Measurements from ENCODE around the gene GUCD1. TPM values are rescaled to one million over a fixed set of nuclear protein-coding genes. Genes with fewer than 3 reads are reported as not detected.

The GUCD1 gene
- total and polyA plus RNA-seq, 2 of the 13 experiments (the other 11 are each of a cell fraction or from before 2014, with no cell fraction given), result 128 to 245 TPM

DNA sequence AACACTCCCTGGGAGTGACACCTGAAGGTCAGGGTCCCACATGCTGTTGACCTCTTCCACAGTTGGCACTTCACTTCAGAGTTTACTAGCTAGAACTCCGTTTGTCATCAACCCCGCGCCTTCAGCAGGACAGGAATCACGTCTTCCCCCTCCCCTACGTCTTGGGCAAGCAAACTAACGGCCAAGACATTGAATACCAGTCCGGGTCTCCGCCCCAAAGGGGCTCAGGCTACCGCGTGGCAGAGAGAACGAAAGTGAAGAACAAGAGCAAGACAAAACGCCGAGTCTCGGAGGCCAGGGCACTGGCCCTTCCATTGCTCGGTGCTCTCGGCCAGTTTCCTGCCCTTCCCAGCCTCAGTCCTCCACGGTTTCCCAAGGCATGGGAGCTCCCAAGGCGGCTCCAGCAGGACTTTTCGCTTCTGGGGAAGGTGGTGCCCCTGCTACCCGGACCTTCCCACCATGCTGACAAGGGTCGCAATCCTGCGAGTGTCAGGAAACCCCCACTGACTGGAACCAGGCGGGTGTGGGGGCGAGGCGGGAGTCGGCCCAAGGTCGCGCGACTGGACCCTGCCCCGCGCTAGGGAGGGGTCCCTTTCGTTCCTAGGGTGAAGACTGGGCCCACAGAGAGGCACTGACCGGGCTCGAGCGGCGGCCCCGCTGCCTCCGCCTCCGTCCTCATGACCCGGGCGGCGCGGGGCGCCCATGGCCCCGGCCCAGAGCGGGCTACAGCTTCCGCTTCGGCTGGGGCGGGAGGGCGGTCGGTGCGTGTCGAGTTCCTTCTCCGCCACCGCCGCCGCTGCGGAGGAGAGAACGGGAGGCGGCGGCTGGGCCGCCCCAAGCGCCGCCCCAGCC lies at the start of gene GUCD1 (continued):
- TF ChIP-seq, protein P1, sequence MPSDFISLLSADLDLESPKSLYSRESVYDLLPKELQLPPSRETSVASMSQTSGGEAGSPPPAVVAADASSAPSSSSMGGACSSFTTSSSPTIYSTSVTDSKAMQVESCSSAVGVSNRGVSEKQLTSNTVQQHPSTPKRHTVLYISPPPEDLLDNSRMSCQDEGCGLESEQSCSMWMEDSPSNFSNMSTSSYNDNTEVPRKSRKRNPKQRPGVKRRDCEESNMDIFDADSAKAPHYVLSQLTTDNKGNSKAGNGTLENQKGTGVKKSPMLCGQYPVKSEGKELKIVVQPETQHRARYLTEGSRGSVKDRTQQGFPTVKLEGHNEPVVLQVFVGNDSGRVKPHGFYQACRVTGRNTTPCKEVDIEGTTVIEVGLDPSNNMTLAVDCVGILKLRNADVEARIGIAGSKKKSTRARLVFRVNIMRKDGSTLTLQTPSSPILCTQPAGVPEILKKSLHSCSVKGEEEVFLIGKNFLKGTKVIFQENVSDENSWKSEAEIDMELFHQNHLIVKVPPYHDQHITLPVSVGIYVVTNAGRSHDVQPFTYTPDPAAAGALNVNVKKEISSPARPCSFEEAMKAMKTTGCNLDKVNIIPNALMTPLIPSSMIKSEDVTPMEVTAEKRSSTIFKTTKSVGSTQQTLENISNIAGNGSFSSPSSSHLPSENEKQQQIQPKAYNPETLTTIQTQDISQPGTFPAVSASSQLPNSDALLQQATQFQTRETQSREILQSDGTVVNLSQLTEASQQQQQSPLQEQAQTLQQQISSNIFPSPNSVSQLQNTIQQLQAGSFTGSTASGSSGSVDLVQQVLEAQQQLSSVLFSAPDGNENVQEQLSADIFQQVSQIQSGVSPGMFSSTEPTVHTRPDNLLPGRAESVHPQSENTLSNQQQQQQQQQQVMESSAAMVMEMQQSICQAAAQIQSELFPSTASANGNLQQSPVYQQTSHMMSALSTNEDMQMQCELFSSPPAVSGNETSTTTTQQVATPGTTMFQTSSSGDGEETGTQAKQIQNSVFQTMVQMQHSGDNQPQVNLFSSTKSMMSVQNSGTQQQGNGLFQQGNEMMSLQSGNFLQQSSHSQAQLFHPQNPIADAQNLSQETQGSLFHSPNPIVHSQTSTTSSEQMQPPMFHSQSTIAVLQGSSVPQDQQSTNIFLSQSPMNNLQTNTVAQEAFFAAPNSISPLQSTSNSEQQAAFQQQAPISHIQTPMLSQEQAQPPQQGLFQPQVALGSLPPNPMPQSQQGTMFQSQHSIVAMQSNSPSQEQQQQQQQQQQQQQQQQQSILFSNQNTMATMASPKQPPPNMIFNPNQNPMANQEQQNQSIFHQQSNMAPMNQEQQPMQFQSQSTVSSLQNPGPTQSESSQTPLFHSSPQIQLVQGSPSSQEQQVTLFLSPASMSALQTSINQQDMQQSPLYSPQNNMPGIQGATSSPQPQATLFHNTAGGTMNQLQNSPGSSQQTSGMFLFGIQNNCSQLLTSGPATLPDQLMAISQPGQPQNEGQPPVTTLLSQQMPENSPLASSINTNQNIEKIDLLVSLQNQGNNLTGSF (CRISPR knock-in tag; IDR thresholded peaks at IDR 0.05), result no peak
- TF ChIP-seq ZNF160 (CRISPR knock-in tag; IDR thresholded peaks at IDR 0.05) (peak; percentile 40), KLF15 (CRISPR knock-in tag; IDR thresholded peaks at IDR 0.05; ENCODE audit: borderline replicate concordance) (no peak), HBP1 (CRISPR knock-in tag; IDR thresholded peaks at IDR 0.05; ENCODE audit: low read depth) (no peak), BCL6 (CRISPR knock-in tag; IDR thresholded peaks at IDR 0.05) (peak; percentile 19; the same call in 1 of the 2 replicates), ZNF781 (CRISPR knock-in tag; IDR thresholded peaks at IDR 0.05; ENCODE audit: borderline replicate concordance, not compliant biosample characterization) (no peak), FLYWCH1 (CRISPR knock-in tag; IDR thresholded peaks at IDR 0.05) (0 out of 2 replicates have a peak, but pooled peaks have one; percentile 50), TGIF2 (CRISPR knock-in tag; IDR thresholded peaks at IDR 0.05) (0 out of 2 replicates have a peak, but pooled peaks have one; percentile 22), EP300 (IDR thresholded peaks at IDR 0.05; ENCODE audit: low read depth in 2 of 2, low read length in 2 of 2) (no peak), EP300 (CRISPR knock-in tag; IDR thresholded peaks at IDR 0.05; ENCODE audit: borderline replicate concordance) (no peak), RELA (CRISPR knock-in tag; IDR thresholded peaks at IDR 0.05) (no peak), NRL (CRISPR knock-in tag; IDR thresholded peaks at IDR 0.05; ENCODE audit: borderline replicate concordance) (0 out of 2 replicates have a peak, but pooled peaks have one; percentile 26), ZNF280B (CRISPR knock-in tag; IDR thresholded peaks at IDR 0.05; ENCODE audit: borderline replicate concordance) (no peak), PPARG (CRISPR knock-in tag; conservative IDR thresholded peaks at IDR 0.05) (peak; percentile 51; the same call in 1 of the 2 replicates), YEATS4 (CRISPR knock-in tag; IDR thresholded peaks at IDR 0.05; ENCODE audit: borderline replicate concordance) (0 out of 2 replicates have a peak, but pooled peaks have one; percentile 15), ETV5 (CRISPR knock-in tag; IDR thresholded peaks at IDR 0.05; ENCODE audit: borderline replicate concordance) (peak; percentile 54), RXRB (CRISPR knock-in tag; IDR thresholded peaks at IDR 0.05; ENCODE audit: borderline replicate concordance) (no peak)
- TF ChIP-seq, protein P2, sequence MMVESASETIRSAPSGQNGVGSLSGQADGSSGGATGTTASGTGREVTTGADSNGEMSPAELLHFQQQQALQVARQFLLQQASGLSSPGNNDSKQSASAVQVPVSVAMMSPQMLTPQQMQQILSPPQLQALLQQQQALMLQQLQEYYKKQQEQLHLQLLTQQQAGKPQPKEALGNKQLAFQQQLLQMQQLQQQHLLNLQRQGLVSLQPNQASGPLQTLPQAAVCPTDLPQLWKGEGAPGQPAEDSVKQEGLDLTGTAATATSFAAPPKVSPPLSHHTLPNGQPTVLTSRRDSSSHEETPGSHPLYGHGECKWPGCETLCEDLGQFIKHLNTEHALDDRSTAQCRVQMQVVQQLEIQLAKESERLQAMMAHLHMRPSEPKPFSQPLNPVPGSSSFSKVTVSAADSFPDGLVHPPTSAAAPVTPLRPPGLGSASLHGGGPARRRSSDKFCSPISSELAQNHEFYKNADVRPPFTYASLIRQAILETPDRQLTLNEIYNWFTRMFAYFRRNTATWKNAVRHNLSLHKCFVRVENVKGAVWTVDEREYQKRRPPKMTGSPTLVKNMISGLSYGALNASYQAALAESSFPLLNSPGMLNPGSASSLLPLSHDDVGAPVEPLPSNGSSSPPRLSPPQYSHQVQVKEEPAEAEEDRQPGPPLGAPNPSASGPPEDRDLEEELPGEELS (CRISPR knock-in tag; IDR thresholded peaks at IDR 0.05), result peak; percentile 16; the same call in 1 of the 2 replicates
